Measurements from ENCODE around the gene TMEM151B.
"Not testable (repeated sequence)": the region's sequence is repeated elsewhere in the genome, so short reads cannot be mapped to it uniquely, and the experiment has no call there.

TMEM151B gene

DNA sequence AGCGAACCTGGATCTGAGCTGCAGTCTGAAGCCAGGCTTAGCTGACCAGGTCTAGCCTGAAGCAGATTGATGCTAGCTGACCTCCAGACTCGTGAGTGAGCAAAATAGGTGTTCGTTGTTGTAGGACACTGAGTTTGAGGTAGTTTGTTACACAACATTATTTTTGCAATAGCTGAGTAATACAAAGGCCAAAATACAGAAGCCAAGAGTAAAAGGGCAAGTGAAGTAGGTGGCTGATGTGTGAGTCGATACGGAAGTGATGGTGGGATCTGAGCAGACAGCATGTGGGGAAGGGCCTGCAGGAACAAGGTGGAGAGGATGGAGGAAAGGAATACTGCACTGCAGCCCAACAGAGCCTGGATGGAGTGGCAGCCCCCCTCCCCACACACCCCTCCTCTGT, 63.7 kb downstream of the TMEM151B start:
- DNase-seq (ENCODE audit: low read depth, low spot score) = no peak

DNA sequence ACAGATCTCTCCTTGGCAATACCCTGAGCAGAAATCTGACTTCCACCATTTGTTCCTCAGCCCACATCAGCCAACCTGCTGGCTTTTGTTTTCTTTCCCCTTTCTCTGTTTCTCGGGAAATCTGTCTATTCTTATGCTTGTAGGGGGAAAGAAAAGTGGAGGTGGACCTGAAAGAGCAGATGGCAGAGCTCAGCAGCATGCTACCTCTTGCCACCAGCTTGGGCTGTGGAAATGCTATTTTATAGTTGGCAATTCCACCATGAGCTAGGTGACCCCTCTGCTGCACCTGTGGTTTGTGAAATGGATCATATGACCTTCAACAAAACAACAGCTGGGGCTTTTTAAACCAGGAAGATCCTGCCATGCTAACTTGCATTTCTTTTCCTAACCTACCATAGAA, 65.4 kb downstream of the TMEM151B start:
- DNase-seq (ENCODE audit: low read depth, low spot score) = no peak

GRCh38 chr6:44338228-44339122, 68.2 kb downstream of the TMEM151B start:
- peak; percentile 16 for DNase-seq (ENCODE audit: low read depth, low spot score)

- no peak for DNase-seq (ENCODE audit: low read depth, low spot score)
These were observed 69.1 kb downstream of the TMEM151B start for GRCh38 chr6:44339301-44339700.

DNA sequence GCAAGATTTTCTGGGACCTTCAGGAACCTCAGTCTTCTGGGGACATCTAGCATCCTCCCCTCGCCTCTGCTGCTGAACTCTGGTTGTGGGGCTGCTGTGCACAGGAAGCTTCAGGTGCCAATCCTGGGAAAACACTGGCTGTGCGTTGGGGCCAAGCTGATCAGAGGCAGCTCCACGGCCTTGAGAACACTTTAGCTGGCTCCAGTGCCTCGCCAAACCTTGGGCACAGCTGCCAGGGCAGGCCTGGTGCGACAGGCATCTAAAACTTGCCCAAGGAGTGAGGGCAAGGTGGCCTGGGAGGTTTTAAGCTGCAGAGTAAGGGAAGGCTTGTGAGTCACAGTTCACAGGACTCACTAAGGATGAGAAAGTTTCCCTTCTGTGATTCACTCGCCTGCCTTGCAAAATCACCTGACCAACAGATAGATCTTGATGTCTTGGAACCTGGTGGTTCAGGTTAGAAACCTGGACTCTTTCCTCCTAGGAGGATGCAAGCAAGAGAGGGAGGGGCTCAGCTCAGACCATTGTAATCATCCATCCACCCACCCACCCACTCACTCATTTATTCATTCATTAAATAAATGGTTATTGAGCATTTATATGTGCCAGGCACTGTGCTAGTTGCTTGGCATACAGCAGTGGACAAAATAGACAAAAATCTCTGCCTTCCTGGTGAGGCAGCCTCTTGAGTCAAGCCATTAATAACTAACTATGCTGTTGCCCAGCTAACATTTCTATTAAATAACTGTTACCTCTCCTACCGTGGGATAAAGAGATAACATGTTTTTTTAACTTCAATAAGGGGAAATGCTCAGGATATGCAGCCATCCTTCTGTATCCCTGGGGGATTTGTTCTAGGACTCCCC, 69.7 kb downstream of the TMEM151B start:
- DNase-seq (ENCODE audit: low read depth, low spot score) = no peak

DNA sequence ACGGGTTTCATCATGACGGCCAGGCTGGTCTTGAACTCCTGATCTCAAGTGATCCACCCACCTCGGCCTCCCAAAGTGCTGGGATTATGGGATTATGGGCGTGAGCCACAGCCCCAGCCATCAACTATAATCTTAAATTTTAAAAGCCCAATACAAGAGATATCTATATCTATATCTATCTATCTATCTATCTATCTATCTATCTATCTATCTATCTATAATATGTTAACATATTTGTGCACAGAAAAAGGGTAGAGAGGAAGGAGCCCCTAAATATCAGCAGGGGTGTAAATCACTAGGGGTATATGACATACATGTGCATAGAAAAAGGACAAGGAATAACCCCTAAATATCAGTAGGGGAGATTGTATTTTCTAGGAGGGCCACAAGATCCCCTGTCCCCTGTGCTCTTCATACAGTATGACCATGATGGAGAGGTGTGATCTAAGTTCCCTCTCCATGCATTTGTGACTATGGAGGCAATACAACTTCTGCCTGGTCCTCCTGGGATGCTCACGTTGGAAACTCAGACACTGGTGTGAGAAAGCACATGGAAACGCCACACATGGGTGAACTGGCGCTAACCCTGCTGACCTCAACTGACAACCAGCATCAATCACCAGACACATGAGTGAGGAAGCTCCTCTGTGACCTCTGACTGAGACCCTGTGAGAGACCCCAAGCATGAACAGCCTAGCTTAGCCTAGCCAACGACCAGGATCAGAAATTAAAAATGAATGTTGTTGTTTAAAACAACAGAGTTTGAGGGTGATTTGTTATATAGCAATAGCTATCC, 71.0 kb downstream of the TMEM151B start:
- DNase-seq (ENCODE audit: low read depth, low spot score) = no peak

GRCh38 chr6:44342052-44342451, 71.8 kb downstream of the TMEM151B start:
- DNase-seq (ENCODE audit: low read depth, low spot score) = no peak

DNA sequence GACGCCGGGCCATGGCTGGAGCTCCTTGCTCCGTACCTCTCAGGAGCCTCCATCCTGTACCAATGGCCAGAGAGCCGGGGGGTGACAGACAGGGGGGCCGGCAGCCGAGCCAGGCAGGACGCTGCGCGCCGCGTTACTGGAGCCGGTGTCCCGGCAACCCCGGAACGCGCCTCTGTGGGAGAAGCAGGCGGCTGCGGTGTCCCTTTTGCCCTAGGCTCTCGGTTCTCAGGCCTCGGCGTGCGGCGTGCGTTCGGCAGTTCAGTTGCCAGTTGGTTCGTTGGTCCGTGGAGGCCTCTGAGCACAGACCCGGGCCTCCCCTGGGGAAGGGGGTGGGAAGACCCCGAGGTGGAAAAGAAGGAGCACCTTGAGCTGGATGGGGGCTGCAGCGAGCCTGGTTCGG, 72.2 kb downstream of the TMEM151B start, which contains the start of gene SPATS1:
TSS of gene SPATS1 (plus strand) at position 162 of the 400 bp plus-strand sequence. CDS start 446 bp downstream, outside the sequence.
- no peak for DNase-seq (ENCODE audit: low read depth, low spot score)

GRCh38 chr6:44346818-44347217, 76.6 kb downstream of the TMEM151B start:
- not testable (repeated sequence) for DNase-seq (ENCODE audit: low read depth, low spot score)

GRCh38 chr6:44349904-44350649, 79.8 kb downstream of the TMEM151B start:
- DNase-seq (ENCODE audit: low read depth, low spot score) = no peak

- DNase-seq (ENCODE audit: low read depth, low spot score) = not testable (repeated sequence)
These were observed 80.4 kb downstream of the TMEM151B start for GRCh38 chr6:44350650-44350994.

DNA sequence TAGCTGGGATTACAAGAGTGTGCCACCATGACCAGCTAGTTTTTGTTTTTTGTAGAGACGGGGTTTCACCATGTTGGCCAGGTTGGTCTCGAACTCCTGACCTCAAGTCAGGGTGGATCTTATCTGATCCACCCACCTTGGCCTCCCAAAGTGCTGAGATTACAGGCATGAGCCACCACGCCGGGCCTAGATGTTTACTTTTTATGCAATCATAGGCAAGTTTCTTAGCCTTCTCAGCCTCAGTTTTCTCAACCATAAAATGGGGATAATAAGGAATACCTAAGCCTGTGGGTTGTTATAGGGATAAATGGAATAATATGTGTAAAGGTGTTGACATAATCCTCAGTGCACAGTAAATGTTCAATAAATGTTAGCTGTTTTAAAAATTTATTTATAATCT, 82.0 kb downstream of the TMEM151B start:
- DNase-seq (ENCODE audit: low read depth, low spot score) = no peak

DNA sequence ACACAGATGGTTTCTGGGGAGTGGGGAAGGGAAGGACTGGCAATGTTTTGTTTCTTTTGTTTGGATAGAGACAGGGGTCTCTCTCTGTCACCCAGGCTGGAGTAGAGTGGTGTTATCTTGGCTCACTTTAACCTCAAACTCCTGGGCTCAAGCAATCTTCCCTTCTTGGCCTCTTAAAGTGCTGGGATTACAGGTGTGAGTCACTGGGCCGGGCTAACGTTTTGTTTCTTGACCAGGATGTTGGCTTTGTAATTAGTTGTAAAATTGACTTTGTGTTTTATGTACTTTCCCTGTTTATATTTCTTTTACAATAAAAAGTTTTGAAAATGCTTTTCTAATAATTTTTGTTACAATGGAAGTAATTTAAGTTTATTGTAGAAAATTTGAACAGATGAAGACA, 83.1 kb downstream of the TMEM151B start:
- no peak for DNase-seq (ENCODE audit: low read depth, low spot score)

GRCh38 chr6:44355640-44356039, 85.4 kb downstream of the TMEM151B start:
- no peak for DNase-seq (ENCODE audit: low read depth, low spot score)

GRCh38 chr6:44356487-44356886, 86.2 kb downstream of the TMEM151B start:
- DNase-seq (ENCODE audit: low read depth, low spot score) = no peak

Data from brain pericyte (primary cell).